H9 (cell line): Measurements from ENCODE around the gene FCRL2. TPM values are rescaled to one million over a fixed set of nuclear protein-coding genes. Genes with fewer than 3 reads are reported as not detected.

Experiments
- DNase-seq: peaks from one replicate; pipeline ENCODE4 v3.0.0-alpha.2; 2017
- H2AFZ ChIP-seq: one replicate; pipeline ENCODE4 v1.6.1; 2013; ENCODE audit warnings: mild to moderate bottlenecking, low read length, control low read depth, moderate library complexity
- H2AK5ac ChIP-seq: 2 replicates; pipeline ENCODE4 v1.6.1; 2013; ENCODE audit warnings: low read length, control low read depth, mixed read lengths; ENCODE audit not compliant: insufficient read length
- H2BK120ac ChIP-seq: one replicate; pipeline ENCODE4 v1.6.1; 2013; ENCODE audit warnings: low read depth, mild to moderate bottlenecking, low read length, control low read depth, inconsistent platforms; ENCODE audit not compliant: poor library complexity, severe bottlenecking
- H2BK12ac ChIP-seq: 2 replicates; pipeline ENCODE4 v1.6.1; 2013; ENCODE audit warnings: low read length, control low read depth, mixed read lengths, low read depth; ENCODE audit not compliant: insufficient read length
- H2BK15ac ChIP-seq: 2 replicates; pipeline ENCODE4 v1.6.1; 2013; ENCODE audit warnings: low read depth, low read length, control low read depth
- H2BK20ac ChIP-seq: one replicate; pipeline ENCODE4 v1.6.1; 2013; ENCODE audit warnings: low read depth, mild to moderate bottlenecking, low read length, control low read depth, inconsistent platforms; ENCODE audit not compliant: poor library complexity, severe bottlenecking
- H2BK5ac ChIP-seq: 2 replicates; pipeline ENCODE4 v1.6.1; 2013; ENCODE audit warnings: low read length, control low read depth, mixed read lengths; ENCODE audit not compliant: insufficient read length
- H3K14ac ChIP-seq: 2 replicates; pipeline ENCODE4 v1.6.1; 2013; ENCODE audit warnings: low read length, control low read depth; ENCODE audit not compliant: insufficient read depth
- H3K18ac ChIP-seq: 2 replicates; pipeline ENCODE4 v1.6.1; 2013; ENCODE audit warnings: low read depth, mild to moderate bottlenecking, mixed read lengths, low read length, control low read depth; ENCODE audit not compliant: insufficient read length
- H3K23ac ChIP-seq: 2 replicates; pipeline ENCODE4 v1.6.1; 2013; ENCODE audit warnings: low read length, control low read depth, mixed read lengths, low read depth; ENCODE audit not compliant: insufficient read length
- H3K23me2 ChIP-seq: 2 replicates; pipeline ENCODE4 v1.6.1; 2013; ENCODE audit warnings: low read depth, mild to moderate bottlenecking, mixed read lengths, low read length, control low read depth; ENCODE audit not compliant: insufficient read length, poor library complexity, severe bottlenecking
- H3K27ac ChIP-seq: 2 replicates; pipeline ENCODE4 v1.5.1; 2013; ENCODE audit warnings: low read length, control low read depth, mixed read lengths, low read depth; ENCODE audit not compliant: insufficient read length
- H3K27me3 ChIP-seq: 2 replicates; pipeline ENCODE4 v1.6.1; 2013; ENCODE audit warnings: low read length, control low read depth, inconsistent platforms; ENCODE audit not compliant: insufficient read depth
- H3K4ac ChIP-seq: 2 replicates; pipeline ENCODE4 v1.6.1; 2013; ENCODE audit warnings: low read depth, mild to moderate bottlenecking, control low read depth, inconsistent platforms, low read length, moderate library complexity
- H3K4me1 ChIP-seq: 2 replicates; pipeline ENCODE4 v1.6.1; 2013; ENCODE audit warnings: low read length, control low read depth, inconsistent platforms; ENCODE audit not compliant: insufficient read depth
- H3K4me2 ChIP-seq: 2 replicates; pipeline ENCODE4 v1.6.1; 2013; ENCODE audit warnings: low read length, control low read depth, mixed read lengths; ENCODE audit not compliant: insufficient read length, insufficient read depth
- H3K56ac ChIP-seq: 2 replicates; pipeline ENCODE4 v1.6.1; 2013; ENCODE audit warnings: low read depth, mild to moderate bottlenecking, mixed read lengths, low read length, control low read depth; ENCODE audit not compliant: insufficient read length
- H3K79me1 ChIP-seq: 2 replicates; pipeline ENCODE4 v1.6.1; 2013; ENCODE audit warnings: low read depth, mild to moderate bottlenecking, moderate library complexity, low read length, control low read depth, inconsistent platforms; ENCODE audit not compliant: insufficient read depth, poor library complexity, severe bottlenecking
- H3K79me2 ChIP-seq: 2 replicates; pipeline ENCODE4 v1.6.1; 2013; ENCODE audit warnings: low read length, control low read depth, inconsistent platforms; ENCODE audit not compliant: insufficient read depth
- H3K9ac ChIP-seq: 2 replicates; pipeline ENCODE4 v1.6.1; 2013; ENCODE audit warnings: low read length, control low read depth, mixed read lengths; ENCODE audit not compliant: insufficient read length; ENCODE audit errors: extremely low read depth
- H3K9me3 ChIP-seq: one replicate; pipeline ENCODE4 v1.6.1; 2013; ENCODE audit warnings: low read depth, low read length, inconsistent platforms; ENCODE audit not compliant: control insufficient read depth
- H3T11ph ChIP-seq: one replicate; pipeline ENCODE4 v1.6.1; 2013; ENCODE audit warnings: mild to moderate bottlenecking, low read length, control low read depth, inconsistent platforms
- H4K20me1 ChIP-seq: one replicate; pipeline ENCODE4 v1.6.1; 2013; ENCODE audit not compliant: control insufficient read depth, insufficient read length, insufficient read depth
- H4K5ac ChIP-seq: 2 replicates; pipeline ENCODE4 v1.6.1; 2013; ENCODE audit warnings: low read depth, mild to moderate bottlenecking, mixed read lengths, low read length, control low read depth; ENCODE audit not compliant: insufficient read length
- H4K8ac ChIP-seq: replicated peaks from 2 replicates; pipeline ENCODE4 v1.6.1; 2013; ENCODE audit warnings: low read length, control low read depth, mixed read lengths, low read depth; ENCODE audit not compliant: insufficient read length
- H4K91ac ChIP-seq: 2 replicates; pipeline ENCODE4 v1.6.1; 2013; ENCODE audit warnings: low read depth, mild to moderate bottlenecking, moderate library complexity, mixed read lengths, low read length, control low read depth; ENCODE audit not compliant: insufficient read length
- H3K27ac Mint-ChIP-seq, 3 experiments: 2 replicates in 2 of 3; 3 replicates in 1 of 3; pipeline ENCODE4 v1.8.0; 2020 to 2021; ENCODE audit warnings: mixed read lengths in 3 of 3, mild to moderate bottlenecking in 1 of 3, moderate library complexity in 1 of 3
- H3K27me3 Mint-ChIP-seq: 2 replicates; pipeline ENCODE4 v1.8.0; 2021; ENCODE audit warnings: low read depth, mild to moderate bottlenecking, moderate library complexity, mixed read lengths
- H3K36me3 Mint-ChIP-seq, 3 experiments: 2 replicates in 2 of 3; 3 replicates in 1 of 3; pipeline ENCODE4 v1.8.0; 2020 to 2021; ENCODE audit warnings: low read depth in 3 of 3, mixed read lengths in 3 of 3; ENCODE audit not compliant: insufficient read depth in 1 of 3
- H3K4me1 Mint-ChIP-seq, 2 experiments: 2 replicates each; pipeline ENCODE4 v1.8.0; 2020; ENCODE audit warnings: mixed read lengths in 2 of 2
- H3K4me3 Mint-ChIP-seq, 2 experiments: 2 replicates in 1 of 2; 3 replicates in 1 of 2; pipeline ENCODE4 v1.8.0; 2020 to 2021; ENCODE audit warnings: mild to moderate bottlenecking in 2 of 2, mixed read lengths in 2 of 2, moderate library complexity in 1 of 2
- H3K9me3 Mint-ChIP-seq, 2 experiments: 2 replicates in 1 of 2; 3 replicates in 1 of 2; pipeline ENCODE4 v1.8.0; 2020; ENCODE audit warnings: mild to moderate bottlenecking in 2 of 2, mixed read lengths in 2 of 2, moderate library complexity in 1 of 2
- WGBS: extraction: QIAGEN DNeasy Blood & Tissue Kit; methylation state at CpG from one replicate; pipeline ENCODE4 v1.1.7; 2013; ENCODE audit warnings: missing lambda C conversion rate, low lambda C conversion rate, mixed read lengths; ENCODE audit not compliant: insufficient read length; ENCODE audit errors: extremely low coverage; 5-methylcytosine and 5-hydroxymethylcytosine counted together
- total RNA-seq: library from RNA; stranded (reverse); gene quantifications from 2 replicates; pipeline ENCODE4 v1.2.1, GENCODE V29; 2021
- TF ChIP-seq, protein P1 (sequence below): fragments of 200-600 bp; sonication (generic); conservative IDR thresholded peaks from 3 replicates; pipeline ENCODE4 v1.8.0; 2021; ENCODE audit warnings: antibody characterized with exemption, mild to moderate bottlenecking

The FCRL2 gene
- total RNA-seq, 1 experiment from 2014 or later: not detected

- Mint-ChIP-seq H3K9me3 (no peaks in the 10 kb centered on the region), H3K36me3 (no peaks in the 10 kb centered on the region), H3K27me3 (no peaks in the 10 kb centered on the region), H3K4me3 (no peak overlapping the region), H3K4me1 (peaks cover 7 to 9% of the 10 kb centered on the region in 2 experiments), H3K27ac (no peak overlapping the region)
- TF ChIP-seq, protein P1, sequence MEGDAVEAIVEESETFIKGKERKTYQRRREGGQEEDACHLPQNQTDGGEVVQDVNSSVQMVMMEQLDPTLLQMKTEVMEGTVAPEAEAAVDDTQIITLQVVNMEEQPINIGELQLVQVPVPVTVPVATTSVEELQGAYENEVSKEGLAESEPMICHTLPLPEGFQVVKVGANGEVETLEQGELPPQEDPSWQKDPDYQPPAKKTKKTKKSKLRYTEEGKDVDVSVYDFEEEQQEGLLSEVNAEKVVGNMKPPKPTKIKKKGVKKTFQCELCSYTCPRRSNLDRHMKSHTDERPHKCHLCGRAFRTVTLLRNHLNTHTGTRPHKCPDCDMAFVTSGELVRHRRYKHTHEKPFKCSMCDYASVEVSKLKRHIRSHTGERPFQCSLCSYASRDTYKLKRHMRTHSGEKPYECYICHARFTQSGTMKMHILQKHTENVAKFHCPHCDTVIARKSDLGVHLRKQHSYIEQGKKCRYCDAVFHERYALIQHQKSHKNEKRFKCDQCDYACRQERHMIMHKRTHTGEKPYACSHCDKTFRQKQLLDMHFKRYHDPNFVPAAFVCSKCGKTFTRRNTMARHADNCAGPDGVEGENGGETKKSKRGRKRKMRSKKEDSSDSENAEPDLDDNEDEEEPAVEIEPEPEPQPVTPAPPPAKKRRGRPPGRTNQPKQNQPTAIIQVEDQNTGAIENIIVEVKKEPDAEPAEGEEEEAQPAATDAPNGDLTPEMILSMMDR: no peak
- Histone ChIP-seq H2BK12ac (no peak overlapping the region), H3K23ac (no peak overlapping the region), H2BK20ac (no peak overlapping the region), H3K27ac (no peak overlapping the region), H3K23me2 (no peaks in the 10 kb centered on the region), H4K91ac (no peak overlapping the region), H3K56ac (no peak overlapping the region), H3K9me3 (no peaks in the 10 kb centered on the region), H4K20me1 (no peaks in the 10 kb centered on the region), H2BK5ac (no peak overlapping the region), H3T11ph (no peak overlapping the region), H2AK5ac (no peak overlapping the region), H3K79me2 (no peaks in the 10 kb centered on the region), H3K4me2 (no peak overlapping the region), H3K4me1 (peaks cover 3% of the 10 kb centered on the region; the same call in 1 of the 2 replicates), H3K9ac (no peak overlapping the region), H3K18ac (no peak overlapping the region), H3K27me3 (no peaks in the 10 kb centered on the region), H4K5ac (no peak overlapping the region), H3K79me1 (no peaks in the 10 kb centered on the region), H4K8ac (no peak overlapping the region), H2AFZ (no peak overlapping the region), H2BK15ac (no peak overlapping the region), H3K14ac (no peak overlapping the region), H2BK120ac (no peak overlapping the region), H3K4ac (no peak overlapping the region)
- DNase-seq: no peak
- no CpG with 5 or more reads among the region's 1 CpG for WGBS
These were observed 6.0 kb upstream of the FCRL2 start for GRCh38 chr1:157782931-157783330.
